Measurements from ENCODE around the gene ANXA5.

Gene ANXA5

DNA sequence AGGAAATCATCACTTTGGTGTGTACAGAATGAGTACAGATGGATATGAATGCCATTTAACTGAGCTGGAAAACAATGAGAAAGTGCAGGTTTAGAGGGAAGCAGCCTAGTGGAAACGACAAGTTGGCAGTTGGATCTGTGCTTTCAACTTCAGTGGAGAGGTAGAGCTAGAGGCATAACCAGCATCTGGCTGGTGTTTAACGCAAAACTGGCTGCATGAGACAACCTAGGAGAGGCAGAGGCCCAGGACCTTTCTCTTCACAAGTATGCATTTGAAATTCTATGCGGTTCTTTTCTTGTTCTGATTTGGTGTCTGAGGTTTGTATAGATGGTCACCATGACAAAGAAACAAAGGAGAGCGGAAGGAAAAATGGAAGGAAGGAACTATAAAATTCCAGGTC lies 63.1 kb downstream of the ANXA5 start:
- no peak for ATAC-seq

DNA sequence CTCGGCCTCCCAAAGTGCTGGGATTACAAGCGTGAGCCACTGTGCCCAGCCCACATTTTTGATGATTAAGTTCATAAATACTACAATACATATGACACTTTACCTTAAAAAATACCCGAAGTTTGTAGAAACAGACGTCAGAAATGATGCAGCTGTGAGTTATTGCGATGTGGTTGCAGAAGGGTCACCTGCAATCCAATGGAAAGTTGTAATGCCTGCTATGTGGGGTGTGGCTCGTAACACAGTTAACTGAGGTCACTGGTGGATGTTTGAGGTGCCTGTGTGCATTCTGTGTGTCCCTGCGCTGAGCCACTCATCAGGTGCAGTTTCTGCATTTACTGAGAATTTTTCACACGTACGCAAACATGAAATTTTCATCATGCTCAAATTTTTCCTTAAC lies 64.1 kb downstream of the ANXA5 start:
- no peak for ATAC-seq

Measured in activated CD4-positive, CD25-positive, alpha-beta regulatory T cell treated with anti-CD3 and anti-CD28 coated beads, Interleukin-2, amount 50 U/mL, for 24 hours (primary cell).